Trophoblast cell (in vitro differentiated cells and primary cell): ENCODE data around the gene CACNB3.

ENCODE experiments used
- DNase-seq, 2 donors: peaks; one replicate each; pipeline ENCODE4 v3.0.0-alpha.2; 2016
- H2AFZ ChIP-seq: 2 replicates; pipeline ENCODE4 v1.6.1; 2013; ENCODE audit warnings: low read length, moderate library complexity, mild to moderate bottlenecking; ENCODE audit not compliant: insufficient read depth, poor library complexity
- H2AK5ac ChIP-seq: 2 replicates; pipeline ENCODE4 v1.6.1; 2013; ENCODE audit warnings: mild to moderate bottlenecking, low read length
- H2BK120ac ChIP-seq: 2 replicates; pipeline ENCODE4 v1.6.1; 2013; ENCODE audit warnings: low read length, mild to moderate bottlenecking, moderate library complexity; ENCODE audit not compliant: insufficient read depth, poor library complexity
- H2BK12ac ChIP-seq: 2 replicates; pipeline ENCODE4 v1.6.1; 2013; ENCODE audit warnings: mild to moderate bottlenecking, low read length, moderate library complexity
- H2BK5ac ChIP-seq: 2 replicates; pipeline ENCODE4 v1.6.1; 2013; ENCODE audit warnings: low read length, low read depth, moderate library complexity, mild to moderate bottlenecking; ENCODE audit not compliant: poor library complexity
- H3K14ac ChIP-seq: 2 replicates; pipeline ENCODE4 v1.6.1; 2013; ENCODE audit warnings: mild to moderate bottlenecking, low read length
- H3K18ac ChIP-seq: 2 replicates; pipeline ENCODE4 v1.6.1; 2013; ENCODE audit warnings: mild to moderate bottlenecking, low read length
- H3K23ac ChIP-seq: 2 replicates; pipeline ENCODE4 v1.6.1; 2013; ENCODE audit warnings: low read length
- H3K27ac ChIP-seq: 2 replicates; pipeline ENCODE4 v1.5.1; 2013; ENCODE audit warnings: low read depth, mild to moderate bottlenecking, inconsistent platforms, low read length, moderate library complexity
- H3K27me3 ChIP-seq: 2 replicates; pipeline ENCODE4 v1.6.1; 2013; ENCODE audit warnings: inconsistent platforms, mild to moderate bottlenecking, low read length, moderate library complexity; ENCODE audit not compliant: insufficient read depth
- H3K36me3 ChIP-seq, 2 experiments: 1 replicate in 1 of 2; 2 replicates in 1 of 2; pipeline ENCODE4 v1.6.1; 2013; ENCODE audit warnings: low read length in 2 of 2, mild to moderate bottlenecking in 2 of 2, moderate library complexity in 1 of 2; ENCODE audit not compliant: insufficient read depth in 2 of 2, control insufficient read depth in 1 of 2
- H3K4ac ChIP-seq: 2 replicates; pipeline ENCODE4 v1.6.1; 2013; ENCODE audit warnings: low read depth, mild to moderate bottlenecking, low read length, moderate library complexity
- H3K4me1 ChIP-seq, 2 experiments: 1 replicate in 1 of 2; 2 replicates in 1 of 2; pipeline ENCODE4 v1.6.1; 2013; ENCODE audit warnings: low read length in 2 of 2, mild to moderate bottlenecking in 2 of 2, moderate library complexity in 1 of 2; ENCODE audit not compliant: insufficient read depth in 2 of 2, control insufficient read depth in 1 of 2
- H3K4me2 ChIP-seq: 2 replicates; pipeline ENCODE4 v1.6.1; 2013; ENCODE audit warnings: inconsistent platforms, mild to moderate bottlenecking, low read length, moderate library complexity
- H3K4me3 ChIP-seq: 2 replicates; pipeline ENCODE4 v1.5.1; 2013; ENCODE audit warnings: mild to moderate bottlenecking, low read depth, low read length, inconsistent platforms
- H3K79me1 ChIP-seq: one replicate; pipeline ENCODE4 v1.6.1; 2013; ENCODE audit warnings: low read length
- H3K79me2 ChIP-seq: 2 replicates; pipeline ENCODE4 v1.6.1; 2013; ENCODE audit warnings: low read length, mild to moderate bottlenecking; ENCODE audit not compliant: control insufficient read depth, insufficient read depth, poor library complexity
- H3K9ac ChIP-seq: 2 replicates; pipeline ENCODE4 v1.6.1; 2013; ENCODE audit warnings: mild to moderate bottlenecking, low read length
- H3K9me3 ChIP-seq: 2 replicates; pipeline ENCODE4 v1.6.1; 2013; ENCODE audit warnings: low read depth, mild to moderate bottlenecking, control low read depth, inconsistent platforms, low read length; ENCODE audit not compliant: insufficient read depth
- H4K12ac ChIP-seq: 2 replicates; pipeline ENCODE4 v1.6.1; 2013; ENCODE audit warnings: low read depth, mild to moderate bottlenecking, low read length, moderate library complexity
- H4K8ac ChIP-seq: 2 replicates; pipeline ENCODE4 v1.6.1; 2013; ENCODE audit warnings: low read depth, mild to moderate bottlenecking, low read length, moderate library complexity
- H4K91ac ChIP-seq: one replicate; pipeline ENCODE4 v1.6.1; 2013; ENCODE audit warnings: low read depth, mild to moderate bottlenecking, low read length, moderate library complexity
- WGBS: extraction: QIAGEN DNeasy Blood & Tissue Kit; methylation state at CpG from one replicate; pipeline ENCODE4 v1.1.7; 2013; ENCODE audit warnings: missing lambda C conversion rate; ENCODE audit not compliant: insufficient read length, insufficient coverage; ENCODE audit errors: extremely low coverage; 5-methylcytosine and 5-hydroxymethylcytosine counted together

CACNB3 gene

DNA sequence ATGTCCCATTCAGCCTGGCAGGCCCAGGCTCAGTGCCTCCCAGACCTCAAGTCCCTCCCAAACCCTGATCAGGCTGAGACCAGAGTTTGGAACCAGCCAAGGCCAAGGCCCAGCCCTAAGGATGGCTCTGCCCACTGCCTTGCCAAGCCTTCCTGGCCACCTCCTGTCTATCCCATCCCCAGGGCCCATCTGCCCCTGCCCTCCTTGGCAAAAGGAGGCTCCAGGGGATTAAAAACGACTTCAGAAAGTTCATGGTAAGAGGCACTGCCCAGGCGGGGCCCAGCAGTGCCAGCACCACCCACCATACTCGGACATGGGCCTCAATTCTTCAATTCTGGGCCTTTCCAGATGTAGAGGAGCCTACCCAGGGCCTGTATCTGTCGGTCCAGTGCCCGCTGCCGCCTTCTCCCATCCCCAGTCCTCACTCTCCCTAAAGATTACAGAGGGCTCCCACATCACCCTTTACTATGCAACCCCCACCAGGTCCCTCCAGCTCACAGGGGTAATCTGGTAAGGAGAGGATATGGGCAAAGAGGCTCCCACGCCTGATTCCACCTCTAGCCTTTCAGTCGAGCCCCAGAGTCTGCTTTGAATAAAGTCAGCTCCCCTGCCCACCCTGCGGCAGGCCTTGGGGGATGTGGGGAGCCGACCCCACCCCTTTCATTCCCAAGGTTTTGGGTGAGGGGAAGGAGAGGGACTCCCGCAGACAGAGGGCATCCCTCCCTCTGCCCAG lies 30.3 kb upstream of the CACNB3 start:
- Histone ChIP-seq H3K4me1 (peaks cover 8 to 23% of the 10 kb centered on the region in 2 experiments), H3K9me3 (no peaks in the 10 kb centered on the region), H3K27ac (no peak overlapping the region), H2BK12ac (no peak overlapping the region), H3K18ac (peak overlapping the region; percentile 16), H2BK5ac (no peak overlapping the region), H3K4me3 (peak overlapping the region; percentile 84), H3K4ac (peak overlapping the region; percentile 80), H4K12ac (peak overlapping the region; percentile 39), H2AK5ac (no peak overlapping the region), H3K14ac (peak overlapping the region; percentile 85), H3K79me2 (peaks cover 12% of the 10 kb centered on the region), H3K9ac (peak overlapping the region; percentile 50), H4K8ac (no peak overlapping the region), H3K36me3 (peaks cover 3% of the 10 kb centered on the region in 2 experiments), H2BK120ac (peak overlapping the region; percentile 61), H3K4me2 (peak overlapping the region; percentile 79), H2AFZ (no peak overlapping the region), H3K27me3 (no peaks in the 10 kb centered on the region), H4K91ac (peak overlapping the region; percentile 59), H3K79me1 (peaks cover 10% of the 10 kb centered on the region), H3K23ac (no peak overlapping the region)
- no CpG with 5 or more reads among the region's 11 CpGs for WGBS
- no peak for DNase-seq

DNA sequence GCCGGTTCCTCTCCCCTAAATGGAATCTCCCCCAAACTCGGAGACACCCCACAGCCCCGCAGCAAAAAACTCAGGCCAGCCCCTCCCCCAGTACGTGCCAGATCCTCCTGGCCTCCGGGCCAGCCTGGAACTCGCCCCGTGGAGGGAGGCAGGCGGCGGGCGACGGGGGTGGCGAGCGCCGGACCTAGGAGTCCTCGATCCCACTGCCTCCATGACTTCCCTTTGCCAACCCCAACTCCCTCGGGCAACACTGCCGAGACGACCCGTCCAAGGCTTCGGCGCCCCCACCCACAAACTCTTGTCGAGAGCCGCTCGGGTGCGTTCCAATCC lies 29.8 kb upstream of the CACNB3 start:
- Histone ChIP-seq H4K12ac (peak overlapping the region; percentile 39), H2BK120ac (peak overlapping the region; percentile 61), H2AK5ac (peak overlapping the region; percentile 80), H3K36me3 (no peaks in the 10 kb centered on the region), H2BK12ac (peak overlapping the region; percentile 16), H3K18ac (peak overlapping the region; percentile 91), H3K4me2 (peak overlapping the region; percentile 79), H3K9ac (peak overlapping the region; percentile 50), H3K79me2 (peaks cover 12% of the 10 kb centered on the region), H3K79me1 (peaks cover 11% of the 10 kb centered on the region), H3K14ac (peak overlapping the region; percentile 85), H3K4me3 (peak overlapping the region; percentile 84), H4K91ac (peak overlapping the region; percentile 59), H2AFZ (peak overlapping the region; percentile 51), H2BK5ac (peak overlapping the region; percentile 77), H3K9me3 (no peaks in the 10 kb centered on the region), H3K4me1 (peaks cover 8 to 23% of the 10 kb centered on the region in 2 experiments), H3K27ac (no peak overlapping the region), H3K4ac (peak overlapping the region; percentile 80), H3K27me3 (no peaks in the 10 kb centered on the region), H3K23ac (no peak overlapping the region), H4K8ac (peak overlapping the region; percentile 77)
- no CpG with 5 or more reads among the region's 25 CpGs for WGBS
- no peak for DNase-seq

DNA sequence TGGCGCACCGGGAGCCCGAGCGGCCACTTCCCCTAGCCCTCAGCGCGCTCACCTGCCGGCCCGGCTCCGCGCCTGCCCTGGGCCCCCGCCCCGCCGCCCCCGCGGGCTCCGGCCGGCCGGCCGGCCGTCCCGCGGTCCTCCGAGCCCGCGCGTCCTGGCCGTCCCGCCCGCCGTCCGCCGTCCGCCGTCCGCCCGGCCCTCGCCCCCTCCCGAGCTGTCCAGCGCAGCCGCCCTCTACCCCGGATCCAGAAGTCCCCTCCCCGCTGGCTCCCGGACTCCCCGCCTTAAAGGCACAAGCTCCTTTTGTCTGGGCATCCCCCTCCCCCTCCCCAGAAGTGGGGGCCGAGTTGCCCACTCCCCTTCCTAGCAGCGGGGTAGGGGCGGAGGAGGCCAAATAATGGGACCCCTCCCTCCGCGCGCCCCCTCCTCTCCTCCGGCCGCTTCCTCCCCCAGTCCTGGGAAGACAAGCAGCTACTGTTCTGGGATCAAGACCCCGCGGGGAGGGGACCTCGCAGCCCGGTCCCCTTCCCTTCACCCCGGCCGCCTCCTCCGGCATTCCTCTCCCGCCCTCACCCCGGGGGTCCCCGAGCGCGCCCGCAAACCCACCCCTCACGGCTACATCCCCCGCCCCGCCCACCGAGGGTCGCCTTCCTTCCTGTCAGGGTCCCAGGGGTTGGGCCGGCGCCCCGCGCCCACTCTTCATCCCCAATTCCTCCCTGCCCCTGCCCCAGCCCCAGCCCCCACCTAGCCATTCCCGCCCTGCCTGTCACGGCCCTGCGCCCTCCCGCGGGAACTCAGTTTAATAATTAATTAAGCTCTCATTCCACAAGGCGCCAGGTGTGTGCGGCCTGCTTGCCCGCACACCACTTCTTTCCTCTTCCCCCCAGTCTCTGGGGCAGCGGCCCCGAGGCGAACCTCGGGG lies 29.2 kb upstream of the CACNB3 start, which contains the start of gene ADCY6:
Gene ADCY6, minus strand, starts transcription at position 236 of the 922 bp plus-strand sequence. CDS start 5,655 bp downstream, outside the sequence.
- WGBS: no CpG with 5 or more reads among the region's 86 CpGs

DNA sequence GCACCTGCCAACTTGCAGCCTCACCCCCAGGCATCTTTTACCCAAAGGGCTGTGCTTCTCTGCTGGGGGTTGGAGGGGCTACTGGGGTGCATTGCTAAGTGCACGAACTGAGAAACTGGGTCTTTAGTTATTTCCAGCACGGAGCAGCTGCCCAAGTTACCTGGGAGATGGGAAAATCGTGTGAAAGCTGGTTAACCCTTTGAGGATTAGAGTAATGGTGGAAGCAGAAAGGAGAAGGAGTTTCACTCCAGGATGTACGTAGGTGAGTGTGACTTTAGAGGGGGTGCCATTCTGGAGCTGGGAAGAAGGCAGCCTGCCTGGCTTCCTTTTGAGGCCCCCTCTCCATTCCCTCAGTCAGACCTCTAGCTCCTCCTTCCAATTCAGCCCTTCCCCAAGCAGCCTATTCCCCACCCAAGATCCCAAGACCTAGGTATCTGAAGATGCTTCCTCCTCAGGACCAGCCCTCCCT lies 28.4 kb upstream of the CACNB3 start:
- Histone ChIP-seq H4K12ac (no peak overlapping the region), H3K79me1 (peaks cover 15% of the 10 kb centered on the region), H3K4me1 (peaks cover 8 to 28% of the 10 kb centered on the region in 2 experiments), H2AFZ (peak overlapping the region; percentile 23), H2BK120ac (no peak overlapping the region), H3K23ac (no peak overlapping the region), H3K14ac (no peak overlapping the region), H3K4me2 (peak overlapping the region; percentile 79), H3K18ac (no peak overlapping the region), H3K4me3 (no peak overlapping the region), H3K9ac (no peak overlapping the region), H3K36me3 (no peaks in the 10 kb centered on the region), H4K8ac (peak overlapping the region; percentile 49), H2AK5ac (peak overlapping the region; percentile 7), H3K9me3 (no peaks in the 10 kb centered on the region), H3K27me3 (no peaks in the 10 kb centered on the region), H3K27ac (no peak overlapping the region), H2BK12ac (peak overlapping the region; percentile 56), H3K4ac (no peak overlapping the region), H3K79me2 (peaks cover 12% of the 10 kb centered on the region), H2BK5ac (no peak overlapping the region), H4K91ac (peak overlapping the region; percentile 17)
- no CpG with 5 or more reads among the region's 4 CpGs for WGBS
- DNase-seq: no peak

More for the DNA sequence above, 29.2 kb upstream of the CACNB3 start, which contains the start of gene ADCY6:
- Histone ChIP-seq H3K23ac (no peak within 1 kb of the TSS), H2BK12ac (peak within 1 kb of the TSS; percentile 85), H3K79me2 (peaks cover 12% of the 10 kb centered on the region), H3K4me3 (peak within 1 kb of the TSS; percentile 84), H3K18ac (peak within 1 kb of the TSS; percentile 97), H3K4me2 (peak within 1 kb of the TSS; percentile 79), H3K4ac (peak within 1 kb of the TSS; percentile 82), H4K12ac (peak within 1 kb of the TSS; percentile 98), H3K27me3 (no peaks in the 10 kb centered on the region), H4K8ac (peak within 1 kb of the TSS; percentile 96), H3K4me1 (peaks cover 8 to 23% of the 10 kb centered on the region in 2 experiments), H3K27ac (peak within 1 kb of the TSS; percentile 43), H3K79me1 (peaks cover 12% of the 10 kb centered on the region), H3K9ac (peak within 1 kb of the TSS; percentile 89), H2BK5ac (peak within 1 kb of the TSS; percentile 87), H3K36me3 (no peaks in the 10 kb centered on the region), H2AK5ac (peak within 1 kb of the TSS; percentile 80), H3K14ac (peak within 1 kb of the TSS; percentile 97), H2AFZ (peak within 1 kb of the TSS; percentile 94), H4K91ac (peak within 1 kb of the TSS; percentile 97), H3K9me3 (no peaks in the 10 kb centered on the region), H2BK120ac (peak within 1 kb of the TSS; percentile 97)
- DNase-seq: peak; percentile 22 to 44
